Suprapubic skin (tissue), 3 donors: ENCODE results near the gene RUSF1.

Experiments used
- POLR2A ChIP-seq, 2 donors: fragments of 450-650 bp; IDR thresholded peaks; one replicate each; pipeline ENCODE4 v1.6.1; 2017; ENCODE audit warnings: antibody characterized with exemption in 2 of 2, mild to moderate bottlenecking in 2 of 2, moderate library complexity in 2 of 2
- TF ChIP-seq, protein P1 (sequence below), 2 donors: fragments of 200-600 bp in 1 of 2; fragments of 450-650 bp in 1 of 2; sonication (generic) in 1 of 2; IDR thresholded peaks; one replicate each; pipeline ENCODE4 v1.5.1; 2016 to 2019; ENCODE audit warnings: antibody characterized with exemption in 2 of 2, mild to moderate bottlenecking in 1 of 2, moderate library complexity in 1 of 2

DNA sequence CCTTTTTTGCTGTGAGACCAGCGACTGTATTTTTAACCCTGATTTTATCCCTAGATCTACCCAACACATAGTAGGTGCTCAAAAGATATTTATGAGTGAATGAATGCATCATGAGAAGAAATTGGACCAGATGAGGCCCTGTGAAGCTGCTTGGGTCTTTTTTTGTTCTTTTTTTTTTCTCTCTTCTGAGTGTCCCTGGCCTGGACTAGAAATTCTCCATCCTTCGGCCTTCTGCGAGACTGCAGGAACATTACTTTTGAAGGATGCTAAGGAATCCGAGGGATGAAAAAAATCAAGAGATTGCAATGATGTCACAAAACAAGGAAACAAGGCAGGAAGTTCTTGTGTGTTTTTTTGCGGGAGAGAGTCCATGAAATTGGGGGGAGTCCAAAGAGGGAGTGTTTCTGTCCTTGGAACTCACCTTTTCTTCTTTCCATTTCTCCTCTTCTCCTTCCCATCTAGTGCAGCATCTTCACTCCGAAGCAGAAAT, 560 bp upstream of the RUSF1 start:
- TF ChIP-seq, protein P1, sequence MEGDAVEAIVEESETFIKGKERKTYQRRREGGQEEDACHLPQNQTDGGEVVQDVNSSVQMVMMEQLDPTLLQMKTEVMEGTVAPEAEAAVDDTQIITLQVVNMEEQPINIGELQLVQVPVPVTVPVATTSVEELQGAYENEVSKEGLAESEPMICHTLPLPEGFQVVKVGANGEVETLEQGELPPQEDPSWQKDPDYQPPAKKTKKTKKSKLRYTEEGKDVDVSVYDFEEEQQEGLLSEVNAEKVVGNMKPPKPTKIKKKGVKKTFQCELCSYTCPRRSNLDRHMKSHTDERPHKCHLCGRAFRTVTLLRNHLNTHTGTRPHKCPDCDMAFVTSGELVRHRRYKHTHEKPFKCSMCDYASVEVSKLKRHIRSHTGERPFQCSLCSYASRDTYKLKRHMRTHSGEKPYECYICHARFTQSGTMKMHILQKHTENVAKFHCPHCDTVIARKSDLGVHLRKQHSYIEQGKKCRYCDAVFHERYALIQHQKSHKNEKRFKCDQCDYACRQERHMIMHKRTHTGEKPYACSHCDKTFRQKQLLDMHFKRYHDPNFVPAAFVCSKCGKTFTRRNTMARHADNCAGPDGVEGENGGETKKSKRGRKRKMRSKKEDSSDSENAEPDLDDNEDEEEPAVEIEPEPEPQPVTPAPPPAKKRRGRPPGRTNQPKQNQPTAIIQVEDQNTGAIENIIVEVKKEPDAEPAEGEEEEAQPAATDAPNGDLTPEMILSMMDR (IDR thresholded peaks at IDR 0.05): no peak
- TF ChIP-seq POLR2A (IDR thresholded peaks at IDR 0.05): no peak
